HFF-Myc (cell line): ENCODE measurements around the gene EMILIN2.

Experiments
- DNase-seq: peaks from one replicate; pipeline ENCODE4 v3.0.0-alpha.2; 2011; ENCODE audit warnings: low read depth; ENCODE audit errors: extremely low read depth
- H3K4me3 ChIP-seq: replicated peaks from 2 replicates; pipeline ENCODE4 v1.5.1; 2011; ENCODE audit warnings: low read depth, mild to moderate bottlenecking, control low read depth, low read length
- CTCF ChIP-seq: IDR thresholded peaks from 2 replicates; pipeline ENCODE4 v1.5.1; 2012; ENCODE audit warnings: mild to moderate bottlenecking, low read depth, low read length, control low read depth; ENCODE audit errors: missing control alignments

Gene EMILIN2

GRCh38 chr18:2900684-2901422 is 54.0 kb downstream of the EMILIN2 start:
- no peak for TF ChIP-seq CTCF
- H3K4me3 ChIP-seq: no peak overlapping the region
- no peak for DNase-seq

GRCh38 chr18:2901423-2901985 is 54.7 kb downstream of the EMILIN2 start:
- no peak overlapping the region for H3K4me3 ChIP-seq
- TF ChIP-seq CTCF: no peak
- peak; percentile 62 for DNase-seq

- no peak overlapping the region for H3K4me3 ChIP-seq
- no peak for DNase-seq
- no peak for TF ChIP-seq CTCF
These were observed 55.5 kb downstream of the EMILIN2 start for GRCh38 chr18:2902327-2902726.

- DNase-seq: peak; percentile 50
- H3K4me3 ChIP-seq: no peak overlapping the region
- no peak for TF ChIP-seq CTCF
These were observed 56.2 kb downstream of the EMILIN2 start for GRCh38 chr18:2903006-2903405.

GRCh38 chr18:2905854-2906703 is 59.3 kb downstream of the EMILIN2 start:
- no peak for TF ChIP-seq CTCF
- peak overlapping the region; percentile 63 for H3K4me3 ChIP-seq
- no peak for DNase-seq

- TF ChIP-seq CTCF: no peak
- no peak for DNase-seq
- H3K4me3 ChIP-seq: peak overlapping the region; percentile 63
These were observed 60.1 kb downstream of the EMILIN2 start for GRCh38 chr18:2906704-2907549.
